ENCODE results near the gene TLE4. TPM values are rescaled to one million over a fixed set of nuclear protein-coding genes. Genes with fewer than 3 reads are reported as not detected.
"Not testable (repeated sequence)": the region's sequence is repeated elsewhere in the genome, so short reads cannot be mapped to it uniquely, and the experiment has no call there.

Gene TLE4
- total and polyA plus RNA-seq, 7 donors = 7.6 to 60.9 (median 29.1) TPM

DNA sequence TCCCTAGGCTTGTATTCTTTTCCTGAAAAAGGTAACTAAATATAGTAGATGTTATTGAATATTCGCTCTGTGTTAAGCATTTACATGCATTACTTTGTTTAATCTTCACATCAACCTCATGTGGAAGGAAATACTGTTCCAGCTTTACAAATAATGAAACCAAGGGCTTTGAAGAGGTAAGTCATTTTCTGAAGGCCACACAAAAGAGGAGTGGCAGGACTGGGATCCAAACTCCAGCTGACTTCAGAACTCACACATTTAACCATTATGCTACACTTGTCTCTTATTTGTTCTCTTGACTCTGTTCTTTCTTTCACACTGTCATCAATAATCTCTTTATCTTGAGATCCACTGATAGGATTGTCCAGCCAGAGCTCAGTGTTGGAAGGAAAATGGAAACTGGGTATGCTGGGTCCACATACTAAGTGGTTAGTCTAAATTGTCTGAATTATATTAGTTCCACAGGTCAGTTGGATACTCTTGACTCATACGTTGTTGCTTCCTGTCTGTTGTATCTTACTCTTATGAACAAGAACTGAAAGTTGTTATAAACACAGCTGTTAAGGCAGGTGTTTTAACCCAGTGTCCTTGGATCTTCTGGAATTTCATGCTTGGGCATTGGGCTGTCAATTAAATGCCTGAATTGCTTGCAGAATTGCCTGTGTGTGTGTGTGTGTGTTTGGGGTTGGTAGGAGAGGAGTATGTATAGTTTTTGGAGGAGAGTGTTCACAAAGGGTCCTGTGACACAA lies 65.6 kb downstream of the TLE4 start:
- no peaks in the 10 kb centered on the region for H3K36me3 ChIP-seq
- H3K27me3 ChIP-seq = no peaks in the 10 kb centered on the region
- H3K9me3 ChIP-seq = no peaks in the 10 kb centered on the region
- WGBS, 2 donors = 50 to 61% methylated on average over 2 of the region's 2 CpGs
- H3K4me3 ChIP-seq = no peak overlapping the region
- DNase-seq = no peak
- intact Hi-C loops (cut with DNase I) = no loop called here
- H3K27ac ChIP-seq = no peak overlapping the region
- TF ChIP-seq POLR2A (IDR thresholded peaks at IDR 0.05) = no peak
- no peak for TF ChIP-seq POLR2AphosphoS5 (IDR thresholded peaks at IDR 0.05)
- TF ChIP-seq, protein P1, sequence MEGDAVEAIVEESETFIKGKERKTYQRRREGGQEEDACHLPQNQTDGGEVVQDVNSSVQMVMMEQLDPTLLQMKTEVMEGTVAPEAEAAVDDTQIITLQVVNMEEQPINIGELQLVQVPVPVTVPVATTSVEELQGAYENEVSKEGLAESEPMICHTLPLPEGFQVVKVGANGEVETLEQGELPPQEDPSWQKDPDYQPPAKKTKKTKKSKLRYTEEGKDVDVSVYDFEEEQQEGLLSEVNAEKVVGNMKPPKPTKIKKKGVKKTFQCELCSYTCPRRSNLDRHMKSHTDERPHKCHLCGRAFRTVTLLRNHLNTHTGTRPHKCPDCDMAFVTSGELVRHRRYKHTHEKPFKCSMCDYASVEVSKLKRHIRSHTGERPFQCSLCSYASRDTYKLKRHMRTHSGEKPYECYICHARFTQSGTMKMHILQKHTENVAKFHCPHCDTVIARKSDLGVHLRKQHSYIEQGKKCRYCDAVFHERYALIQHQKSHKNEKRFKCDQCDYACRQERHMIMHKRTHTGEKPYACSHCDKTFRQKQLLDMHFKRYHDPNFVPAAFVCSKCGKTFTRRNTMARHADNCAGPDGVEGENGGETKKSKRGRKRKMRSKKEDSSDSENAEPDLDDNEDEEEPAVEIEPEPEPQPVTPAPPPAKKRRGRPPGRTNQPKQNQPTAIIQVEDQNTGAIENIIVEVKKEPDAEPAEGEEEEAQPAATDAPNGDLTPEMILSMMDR (IDR thresholded peaks at IDR 0.05) = no peak
- TF ChIP-seq EP300 (IDR thresholded peaks at IDR 0.05) = no peak
- no peaks in the 10 kb centered on the region for H3K4me1 ChIP-seq

DNA sequence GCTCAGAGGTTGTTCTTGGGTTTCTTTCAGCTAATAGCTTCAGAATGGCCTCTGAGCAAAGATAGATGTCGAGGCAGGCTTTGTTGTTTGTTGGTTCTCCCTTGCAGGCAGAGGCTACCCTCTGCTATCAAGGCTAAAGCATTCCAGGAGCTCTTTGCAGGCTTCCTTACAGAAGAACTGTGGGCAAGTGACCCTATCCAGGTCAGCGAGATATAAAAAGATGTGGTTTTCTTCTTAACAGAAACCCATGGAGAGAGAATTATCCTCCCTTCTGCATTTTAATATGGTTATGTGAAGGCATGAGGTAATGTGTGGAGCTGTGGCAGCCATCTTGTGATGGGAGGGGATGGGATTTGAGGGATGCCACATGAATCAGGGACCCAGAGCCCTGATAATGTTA lies 67.0 kb downstream of the TLE4 start:
- no peak for DNase-seq
- no peaks in the 10 kb centered on the region for H3K36me3 ChIP-seq
- 93 to 99% methylated on average over 2 of the region's 2 CpGs for WGBS, 2 donors
- no peaks in the 10 kb centered on the region for H3K4me1 ChIP-seq
- TF ChIP-seq POLR2A (IDR thresholded peaks at IDR 0.05) (no peak), POLR2AphosphoS5 (IDR thresholded peaks at IDR 0.05) (no peak), EP300 (IDR thresholded peaks at IDR 0.05) (no peak)
- TF ChIP-seq, protein P1 (IDR thresholded peaks at IDR 0.05) = no peak
- H3K27me3 ChIP-seq = no peaks in the 10 kb centered on the region
- H3K9me3 ChIP-seq = no peaks in the 10 kb centered on the region
- no peak overlapping the region for H3K4me3 ChIP-seq
- intact Hi-C loops (cut with DNase I) = no loop called here
- no peak overlapping the region for H3K27ac ChIP-seq

DNA sequence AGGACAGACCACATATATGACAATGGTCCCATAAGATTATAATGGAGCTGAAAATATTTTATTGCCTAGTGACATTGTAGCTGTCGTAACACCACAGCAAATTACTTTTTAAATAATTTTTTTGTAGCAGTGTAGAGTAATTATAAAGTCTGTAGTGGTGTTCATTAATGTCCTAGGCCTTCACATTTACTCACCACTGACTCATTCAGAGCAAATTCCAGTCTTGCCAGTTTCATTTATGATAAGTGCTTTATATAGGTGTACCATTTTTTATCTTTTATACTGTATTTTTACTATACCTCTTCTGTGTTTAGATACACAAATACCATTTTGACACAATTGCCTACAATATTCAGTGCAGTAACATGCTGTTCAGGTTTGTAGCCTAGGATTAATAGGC lies 67.6 kb downstream of the TLE4 start:
- Histone ChIP-seq H3K27me3 (no peaks in the 10 kb centered on the region), H3K9me3 (no peaks in the 10 kb centered on the region), H3K36me3 (peaks cover 0 to under 1% (median 0%) of the 10 kb centered on the region in 4 donors), H3K27ac (no peak overlapping the region), H3K4me3 (no peak overlapping the region), H3K4me1 (no peaks in the 10 kb centered on the region)
- intact Hi-C loops (cut with DNase I) = no loop called here
- no peak for TF ChIP-seq POLR2A (IDR thresholded peaks at IDR 0.05)
- TF ChIP-seq, protein P1 (IDR thresholded peaks at IDR 0.05) = no peak
- TF ChIP-seq EP300 (IDR thresholded peaks at IDR 0.05) = no peak
- no peak for TF ChIP-seq POLR2AphosphoS5 (IDR thresholded peaks at IDR 0.05)
- WGBS, 2 donors = 58 to 80% methylated on average over 1 of the region's 1 CpG
- no peak for DNase-seq

DNA sequence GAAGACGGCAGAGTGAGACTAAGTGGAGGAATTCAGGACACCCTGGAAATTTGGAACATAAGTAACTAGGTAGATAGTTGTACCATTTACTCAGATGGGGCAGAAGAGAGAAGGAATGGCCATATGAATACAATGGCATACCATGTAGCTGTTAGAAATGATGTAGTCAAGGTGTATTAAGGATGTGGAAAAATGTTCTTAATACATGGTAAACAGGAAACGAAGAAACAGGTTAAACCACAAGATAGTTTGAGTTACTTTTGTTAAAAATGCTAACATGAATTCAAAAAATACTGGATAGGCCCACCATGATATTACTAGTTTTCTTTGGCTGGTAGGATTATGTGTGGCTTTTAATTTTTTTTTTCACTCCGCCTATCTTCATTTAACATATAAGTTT lies 68.3 kb downstream of the TLE4 start:
- H3K9me3 ChIP-seq; H3K27ac ChIP-seq; H3K4me1 ChIP-seq; H3K4me3 ChIP-seq; H3K36me3 ChIP-seq; intact Hi-C loops (cut with DNase I); DNase-seq; H3K27me3 ChIP-seq: not testable (repeated sequence)
- 91 to 93% methylated on average over 3 of the region's 3 CpGs for WGBS, 2 donors

DNA sequence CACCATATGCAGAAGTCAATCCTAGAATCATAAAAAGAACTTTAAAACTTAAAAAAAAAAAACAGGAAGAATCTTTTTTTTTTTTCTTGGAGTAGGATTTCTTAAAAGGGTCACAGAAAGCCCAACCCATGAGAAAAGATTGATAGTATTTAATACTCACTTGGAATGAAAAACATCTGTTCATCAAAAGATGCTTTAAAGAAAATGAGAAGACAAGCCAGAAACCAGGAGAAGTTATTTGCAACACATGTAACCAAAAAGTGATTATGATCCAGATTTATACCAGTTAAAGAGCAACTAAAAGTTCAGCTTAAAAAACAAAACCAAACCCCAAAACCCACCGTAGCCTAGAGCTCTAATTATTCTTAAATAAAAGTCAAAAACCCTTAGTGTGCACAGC lies 69.3 kb downstream of the TLE4 start:
- intact Hi-C loops (cut with DNase I) = no loop called here
- Histone ChIP-seq H3K4me3 (no peak overlapping the region), H3K9me3 (no peaks in the 10 kb centered on the region), H3K4me1 (peaks cover 0 to 5% (median 0%) of the 10 kb centered on the region in 4 donors), H3K27ac (no peak overlapping the region), H3K27me3 (no peaks in the 10 kb centered on the region), H3K36me3 (peaks cover 0 to 3% (median 0%) of the 10 kb centered on the region in 4 donors)
- 80 to 82% methylated on average over 1 of the region's 1 CpG for WGBS, 2 donors
- no peak for TF ChIP-seq EP300 (IDR thresholded peaks at IDR 0.05)
- no peak for TF ChIP-seq POLR2A (IDR thresholded peaks at IDR 0.05)
- no peak for TF ChIP-seq POLR2AphosphoS5 (IDR thresholded peaks at IDR 0.05)
- TF ChIP-seq, protein P1 (IDR thresholded peaks at IDR 0.05) = no peak
- DNase-seq = no peak
